ENCODE data around the gene COG8.

COG8 gene

DNA sequence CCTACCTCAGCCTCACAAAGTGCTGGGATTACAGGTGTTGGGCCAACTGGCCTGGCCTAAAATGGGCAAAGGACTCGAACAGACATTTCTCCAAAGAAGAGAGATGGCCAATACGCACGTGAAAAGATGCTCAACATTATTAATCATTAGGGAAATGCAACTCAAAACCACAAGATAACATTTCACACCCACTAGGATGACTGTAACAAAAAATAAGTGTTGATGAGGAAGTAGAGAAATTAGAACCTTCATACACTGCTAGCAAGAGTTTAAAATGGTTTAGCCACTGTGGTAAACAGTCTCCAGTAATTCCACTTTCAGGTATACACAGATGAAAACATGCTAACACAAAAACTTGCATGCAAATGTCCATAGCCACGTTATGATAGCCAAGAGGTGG is 6.6 kb upstream of the COG8 start:
- DNase-seq (ENCODE audit: low read depth), result no peak

DNA sequence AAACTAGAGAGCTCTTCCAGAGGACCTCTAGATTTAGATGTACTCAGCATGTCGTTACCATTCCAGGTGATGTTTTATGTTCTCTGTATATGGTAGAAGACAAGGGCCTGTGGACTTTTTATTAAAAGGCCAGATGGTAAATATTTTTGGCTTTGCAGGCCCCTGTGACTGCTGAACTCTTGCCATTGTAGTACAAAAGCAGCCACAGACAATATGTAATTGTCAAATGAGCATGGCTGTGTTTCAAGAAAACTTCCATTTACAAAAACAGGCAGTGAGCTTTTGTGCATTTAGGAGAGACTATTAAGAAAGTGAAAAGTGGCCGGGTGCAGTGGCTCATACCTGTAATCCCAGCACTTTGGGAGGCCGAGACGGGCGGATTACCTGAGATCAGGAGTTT is 4.8 kb upstream of the COG8 start:
- DNase-seq (ENCODE audit: low read depth), result no peak

DNA sequence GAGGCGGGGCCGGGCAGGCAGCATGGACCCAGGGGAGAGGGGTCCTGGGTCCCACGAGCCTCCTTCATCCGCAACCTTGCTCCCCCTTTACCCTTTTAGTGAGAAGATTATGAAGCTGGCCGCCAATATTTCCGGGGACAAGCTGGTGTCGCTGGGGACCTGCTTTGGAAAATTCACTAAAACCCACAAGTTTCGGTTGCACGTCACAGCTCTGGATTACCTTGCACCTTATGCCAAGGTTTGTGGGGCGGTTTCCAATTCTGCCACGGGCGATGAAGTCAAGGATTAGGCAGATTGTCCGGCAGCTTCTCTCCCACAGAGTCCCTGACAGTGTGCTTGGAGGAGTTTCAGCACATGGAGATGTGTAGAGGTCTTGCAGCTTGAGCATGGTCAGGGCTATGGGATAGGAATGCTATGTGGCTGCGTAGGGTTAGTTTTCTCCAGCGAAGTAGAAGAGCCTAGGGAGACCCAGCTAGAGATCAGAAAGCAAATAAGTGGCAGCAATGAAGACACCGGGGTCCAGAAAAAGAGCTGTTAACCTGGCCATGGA is 806 bp upstream of the COG8 start:
- no peak for DNase-seq (ENCODE audit: low read depth)

DNA sequence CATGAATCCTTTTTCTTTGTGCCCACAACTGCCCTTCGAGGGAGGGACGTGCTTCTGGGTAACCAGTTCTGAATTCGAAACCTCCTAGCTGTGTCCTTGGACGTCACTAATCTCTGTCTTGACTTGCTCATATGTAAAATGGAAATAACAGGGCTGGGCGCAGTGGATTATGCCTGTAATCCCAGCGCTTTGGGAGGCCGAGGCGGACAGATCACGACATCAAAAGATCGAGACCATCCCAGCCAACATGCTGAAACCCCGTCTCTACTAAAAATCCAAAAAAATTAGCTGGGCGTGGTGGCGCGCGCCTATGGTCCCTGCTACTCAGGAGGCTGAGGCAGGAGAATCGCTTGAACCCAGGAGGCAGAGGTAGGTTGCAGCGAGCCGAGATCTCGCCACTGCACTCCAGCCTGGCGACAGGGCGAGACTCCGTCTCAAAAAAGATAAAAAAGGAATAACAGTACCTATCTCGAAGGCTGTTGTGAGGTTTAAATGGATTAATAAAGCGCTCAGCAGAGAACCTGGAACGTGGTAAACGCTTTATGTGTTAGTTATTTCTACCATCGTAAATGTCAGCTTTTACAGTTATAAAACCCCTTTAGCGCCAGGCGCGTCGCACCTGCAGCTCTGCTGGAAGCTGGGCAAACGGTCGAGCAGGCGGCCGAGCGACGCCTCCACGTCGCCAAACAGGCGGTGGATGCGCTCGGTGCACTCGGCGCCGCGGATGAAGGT is 641 bp downstream of the COG8 start:
- DNase-seq (ENCODE audit: low read depth), result no peak

DNA sequence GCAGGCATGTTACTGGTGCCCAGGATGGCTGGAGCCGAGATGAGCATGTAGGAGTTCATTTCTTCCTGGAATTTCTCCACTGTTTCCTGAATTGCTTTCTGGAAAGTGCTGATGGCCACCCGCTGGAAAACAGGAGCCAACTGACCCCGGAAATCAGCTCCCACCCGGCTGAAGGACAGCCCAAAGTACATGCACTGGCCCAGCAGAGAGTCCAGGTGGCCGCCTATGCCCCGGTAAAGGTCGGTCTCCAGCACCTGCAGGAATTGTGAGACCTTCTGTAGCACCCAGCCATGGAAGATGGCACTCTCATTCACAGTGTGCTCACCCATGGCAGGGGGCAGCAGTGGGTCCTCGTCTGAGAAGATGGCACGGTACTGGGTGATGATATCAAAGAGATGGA is 4.7 kb downstream of the COG8 start:
- no peak for DNase-seq (ENCODE audit: low read depth)

DNA sequence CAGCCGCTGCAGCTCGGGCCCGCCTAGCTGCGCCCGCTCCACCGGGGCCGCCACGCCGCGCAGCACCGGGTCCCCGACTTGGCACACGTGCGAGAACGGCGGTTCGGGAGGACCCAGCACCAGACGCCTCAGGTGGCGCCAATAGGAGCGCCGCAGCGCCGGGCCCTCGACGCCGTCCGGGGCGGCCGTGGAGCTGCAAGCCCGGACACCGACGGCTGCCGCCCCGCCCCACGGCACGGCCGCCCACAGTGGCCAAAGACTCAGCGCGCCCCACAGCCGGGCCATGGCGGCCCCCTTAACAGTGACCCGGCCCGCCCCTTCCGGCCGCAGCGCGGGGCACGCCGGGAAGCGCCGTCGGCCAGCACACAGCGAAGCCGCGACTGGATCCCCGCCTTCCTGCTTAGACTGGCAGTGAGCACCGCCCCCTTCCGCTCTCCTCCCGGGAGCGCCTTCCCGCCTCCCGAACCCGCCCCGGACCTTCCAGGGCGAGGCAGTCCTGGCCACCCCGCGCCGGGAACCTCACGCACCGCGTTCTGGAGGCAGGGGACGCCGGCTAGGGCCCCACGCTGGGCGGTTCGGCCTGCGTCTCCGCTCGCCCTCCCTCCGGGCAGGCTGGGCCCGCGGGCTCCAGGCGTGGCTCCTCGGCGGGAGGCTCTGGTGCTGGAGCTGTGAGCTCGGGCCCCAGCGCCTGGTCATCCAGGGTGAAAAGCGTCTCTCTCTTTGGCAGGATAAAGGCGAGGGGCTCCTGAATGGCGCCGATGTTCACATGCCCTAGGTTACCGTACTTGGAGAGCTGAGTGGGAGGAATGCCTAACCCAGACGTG is 8.9 kb downstream of the COG8 start, which contains the start of gene PDF:
TSS of gene PDF (minus strand) at position 303 of the 824 bp plus-strand sequence. CDS start at position 285, 18 bp downstream.
- peak; percentile 82 for DNase-seq (ENCODE audit: low read depth)

DNA sequence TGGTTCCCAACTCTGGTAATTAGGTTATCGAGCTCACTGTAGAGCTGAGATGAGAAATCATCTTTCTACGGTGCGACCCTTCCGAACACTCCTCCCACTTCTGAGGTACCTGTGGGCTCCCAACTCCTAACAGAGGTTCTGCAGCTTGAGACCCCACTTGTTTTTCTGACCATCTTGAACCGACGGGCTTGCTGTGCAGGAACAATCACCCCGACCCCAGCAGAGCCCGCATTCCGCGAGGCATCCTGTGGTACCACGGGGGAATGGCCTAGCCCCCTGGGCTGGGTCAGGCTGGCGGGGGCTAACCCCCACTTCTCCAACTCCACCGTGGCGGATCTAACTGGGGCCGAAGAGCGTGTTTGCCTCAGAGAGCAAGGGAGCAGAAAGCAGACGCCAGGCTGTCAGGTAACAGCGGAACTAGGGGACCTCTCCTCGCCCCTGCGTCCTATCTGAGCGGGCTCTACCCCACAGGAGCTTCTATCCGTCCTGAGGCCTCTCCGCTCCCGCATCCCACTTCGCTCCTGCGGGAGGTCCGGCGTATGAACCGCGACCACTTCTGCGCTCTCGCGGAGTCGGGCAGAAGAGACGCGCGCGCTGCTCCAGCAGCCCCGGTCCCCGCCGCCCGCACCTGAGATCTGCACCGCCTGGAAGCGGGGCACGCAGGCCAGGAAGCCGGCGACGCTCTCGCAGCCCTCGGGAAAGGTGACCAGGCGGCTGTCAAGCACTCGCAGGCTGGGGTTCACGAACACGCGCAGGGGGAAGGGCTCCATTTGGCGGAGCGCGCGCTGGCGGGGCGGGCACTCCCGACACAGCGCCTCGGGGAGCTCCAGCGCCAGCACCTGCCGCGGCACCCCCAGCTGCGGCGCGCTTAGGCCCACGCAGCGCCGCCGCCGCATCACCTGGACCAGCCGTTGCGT is 9.7 kb downstream of the COG8 start:
- DNase-seq (ENCODE audit: low read depth), result peak; percentile 24

DNA sequence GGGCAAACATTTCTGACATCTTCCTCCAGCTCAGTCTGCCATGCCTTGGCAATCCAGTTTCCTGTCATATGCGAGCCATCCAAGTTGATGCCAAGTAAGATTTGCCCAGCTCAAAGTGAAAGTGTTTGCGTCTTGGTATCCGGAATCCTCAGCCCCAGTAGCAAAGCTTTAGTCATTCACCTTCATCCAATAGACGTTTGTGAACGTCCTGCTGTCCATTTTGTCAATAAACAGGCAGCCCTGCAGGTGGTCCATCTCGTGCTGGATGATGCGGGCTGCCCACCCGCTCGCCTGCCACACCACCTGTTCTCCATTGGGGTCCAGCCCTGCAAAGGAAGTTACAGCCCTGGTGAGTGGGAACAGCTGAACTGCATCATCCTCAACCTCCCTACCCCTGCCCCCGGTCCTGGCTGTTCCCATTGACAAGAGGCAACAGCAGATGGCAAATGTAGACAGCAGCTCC is 10.5 kb downstream of the COG8 start:
- DNase-seq (ENCODE audit: low read depth), result no peak

DNA sequence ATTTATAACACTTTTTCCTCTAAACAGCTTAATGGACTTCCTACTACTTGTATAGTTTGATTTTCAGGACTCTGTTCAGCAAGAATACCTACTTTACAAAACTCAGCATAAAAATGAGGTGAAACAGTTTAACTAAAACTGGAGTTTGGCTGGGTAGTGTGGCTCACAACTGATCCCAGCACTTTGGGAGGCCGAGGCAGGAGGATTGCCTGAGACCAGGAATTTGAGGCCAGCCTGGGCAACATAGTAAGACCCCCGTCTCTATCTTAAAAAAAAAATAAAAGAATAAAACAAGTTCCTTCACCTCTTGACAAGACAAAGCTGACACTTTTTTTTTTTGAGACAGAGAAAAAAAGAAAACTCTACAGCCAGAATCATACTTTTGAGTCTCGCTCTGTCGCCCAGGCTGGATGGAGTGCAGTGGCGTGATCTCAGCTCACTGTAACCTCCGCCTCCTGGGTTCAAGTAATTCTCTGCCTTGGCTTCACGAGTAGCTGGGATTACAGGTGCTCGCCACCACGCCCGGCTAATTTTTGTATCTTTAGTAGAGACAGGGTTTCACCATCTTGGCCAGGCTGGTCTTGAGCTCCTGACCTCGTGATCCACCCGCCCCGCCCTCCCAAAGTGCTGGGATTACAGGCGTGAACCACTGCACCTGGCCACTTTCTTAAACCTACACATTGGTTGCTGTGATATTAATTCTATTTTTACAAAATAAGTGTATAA is 11.6 kb downstream of the COG8 start:
- no peak for DNase-seq (ENCODE audit: low read depth)

DNA sequence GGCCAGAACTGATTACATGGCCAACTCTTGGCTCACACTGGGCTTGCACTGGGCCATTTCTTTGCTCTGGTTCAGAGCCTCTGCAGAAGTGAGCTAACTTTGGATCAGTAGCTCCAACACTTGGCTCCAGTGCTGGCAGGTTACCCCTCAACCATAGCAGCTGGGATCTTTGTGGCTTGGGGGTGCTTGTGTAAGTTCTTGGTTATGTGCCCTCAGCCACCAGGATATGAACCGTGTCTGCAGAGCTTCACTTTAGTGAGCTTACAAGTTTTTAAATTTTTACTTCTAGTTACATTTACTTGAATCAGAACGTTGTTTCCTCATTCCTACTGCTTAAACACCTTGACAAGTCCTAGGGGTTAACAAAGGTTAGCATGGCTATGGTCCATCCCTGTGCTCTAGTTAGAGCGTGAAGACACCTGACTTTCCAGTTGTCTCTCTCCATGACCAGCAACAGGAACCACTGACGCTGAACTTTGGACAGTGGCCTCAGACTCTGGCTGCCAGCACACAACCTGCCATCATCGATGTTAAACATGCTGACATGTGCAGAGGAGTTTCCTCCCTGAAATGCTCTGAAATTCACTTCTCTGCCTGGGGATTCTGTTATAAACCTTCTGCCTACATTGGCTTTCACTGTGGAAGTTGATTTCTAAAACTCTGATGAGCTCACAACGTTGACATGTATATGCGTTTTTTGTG is 13.0 kb downstream of the COG8 start:
- DNase-seq (ENCODE audit: low read depth), result no peak

DNA sequence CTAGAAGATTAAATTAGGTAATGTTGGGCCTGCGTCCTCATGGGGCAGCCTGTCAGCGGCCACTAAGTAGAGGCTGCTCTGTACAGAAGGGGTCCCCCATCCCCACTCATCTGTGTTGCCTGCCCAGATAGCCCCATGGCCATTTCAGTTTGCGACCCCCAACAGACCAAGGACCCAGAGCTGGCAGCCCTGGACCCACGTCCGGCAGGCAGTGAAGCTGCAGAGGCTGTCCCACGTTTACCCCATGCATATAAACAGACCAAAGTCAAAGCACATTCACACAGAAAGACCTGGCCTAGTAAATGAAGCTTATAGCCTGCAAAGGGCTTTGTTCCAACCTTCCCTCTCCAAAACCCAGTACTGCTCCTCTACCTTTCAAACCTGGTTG is 13.6 kb downstream of the COG8 start:
- no peak for DNase-seq (ENCODE audit: low read depth)

DNA sequence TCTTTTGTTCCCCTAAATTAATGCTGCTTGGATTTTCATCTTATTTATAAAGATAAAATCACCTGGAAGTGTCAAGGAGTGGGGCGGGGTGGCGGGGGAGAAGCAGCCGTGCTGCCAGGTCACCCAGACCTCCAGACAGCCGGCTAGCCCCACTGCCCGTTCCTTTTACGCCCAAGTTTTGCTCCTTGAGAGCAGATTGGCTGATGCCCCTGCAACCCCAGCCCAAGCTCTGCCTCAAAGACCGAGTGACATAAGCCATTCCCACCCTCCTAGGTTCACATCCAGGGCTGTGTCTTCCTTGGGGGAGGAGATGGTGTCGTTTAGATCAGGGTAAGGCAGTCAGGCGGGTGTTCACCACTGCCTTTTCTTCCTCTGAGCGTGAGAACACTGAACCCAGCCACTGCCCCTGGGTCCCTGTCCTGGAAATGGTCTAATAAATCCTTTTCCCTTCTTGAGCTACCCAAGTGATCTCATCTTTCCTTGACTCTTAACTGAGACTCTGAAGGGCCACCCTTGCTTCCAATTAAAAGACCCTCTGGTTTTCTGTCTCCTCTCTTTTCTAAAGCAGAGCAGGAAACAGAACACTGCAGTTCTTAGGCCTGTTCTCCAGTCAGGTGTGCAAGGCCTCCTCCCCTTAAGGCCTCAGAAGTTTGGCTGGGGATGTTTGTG is 14.6 kb downstream of the COG8 start:
- no peak for DNase-seq (ENCODE audit: low read depth)

DNA sequence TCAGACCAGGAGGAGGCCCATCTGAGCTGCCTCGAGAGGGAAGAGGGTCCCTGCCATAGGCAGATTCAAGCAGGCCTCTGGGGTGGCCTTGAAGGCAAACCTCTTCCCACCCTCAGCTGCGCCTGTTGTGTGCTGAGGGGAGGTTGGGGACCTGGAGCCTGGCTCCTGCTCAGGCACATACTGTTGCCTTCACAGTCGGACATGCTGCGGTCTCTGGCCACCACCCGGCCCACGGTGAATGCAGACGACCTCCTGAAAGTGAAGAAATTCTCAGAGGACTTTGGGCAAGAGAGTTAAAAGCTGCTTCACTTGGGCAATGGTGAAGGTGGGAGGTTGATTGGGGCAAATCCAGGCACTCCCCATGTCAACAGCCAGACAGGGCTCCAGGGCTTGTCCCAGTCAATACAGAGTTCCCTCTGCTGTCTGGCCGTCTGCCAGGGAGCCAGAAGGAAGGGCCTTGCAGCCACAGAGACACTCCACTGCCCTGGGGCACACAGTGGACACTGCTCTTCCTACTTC is 15.3 kb downstream of the COG8 start:
- DNase-seq (ENCODE audit: low read depth), result no peak

DNA sequence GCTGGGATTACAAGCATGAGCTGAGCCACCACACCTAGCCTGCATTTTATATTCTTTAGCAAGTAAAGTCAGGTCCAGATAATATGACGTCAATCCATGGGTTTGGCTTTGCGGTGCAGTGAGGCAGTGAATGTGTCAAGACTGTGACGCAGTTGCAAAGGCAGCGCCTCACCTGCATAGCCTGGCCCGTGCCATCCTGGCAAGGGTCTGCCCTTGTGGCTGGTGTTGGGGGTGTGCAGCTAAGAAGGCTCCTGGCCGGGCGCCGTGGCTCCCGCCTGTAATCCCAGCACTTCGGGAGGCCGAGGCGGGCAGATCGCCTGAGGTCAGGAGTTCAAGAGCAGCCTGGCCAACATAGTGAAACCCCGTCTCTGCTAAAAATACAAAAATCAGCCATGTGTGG is 15.9 kb downstream of the COG8 start:
- no peak for DNase-seq (ENCODE audit: low read depth)

DNA sequence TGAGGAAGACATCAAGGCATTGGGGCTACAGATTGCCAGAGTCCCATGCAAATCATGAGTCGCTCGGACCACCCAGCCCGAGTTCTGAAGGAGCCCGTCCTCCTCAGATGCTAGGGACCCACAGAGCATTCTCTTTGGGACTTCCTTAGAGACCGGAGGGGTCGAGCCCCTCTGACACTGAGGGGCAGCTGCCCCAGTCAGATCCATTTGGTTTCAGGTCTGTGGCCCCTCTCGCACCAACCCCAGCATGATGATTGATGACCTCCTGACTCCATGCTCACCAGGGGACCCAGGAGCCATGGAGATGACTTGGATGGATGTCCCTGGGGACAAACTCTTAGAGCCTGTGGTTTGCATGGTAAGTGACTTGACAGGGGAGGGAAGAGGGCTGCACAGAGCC is 17.0 kb downstream of the COG8 start:
- DNase-seq (ENCODE audit: low read depth), result no peak

DNA sequence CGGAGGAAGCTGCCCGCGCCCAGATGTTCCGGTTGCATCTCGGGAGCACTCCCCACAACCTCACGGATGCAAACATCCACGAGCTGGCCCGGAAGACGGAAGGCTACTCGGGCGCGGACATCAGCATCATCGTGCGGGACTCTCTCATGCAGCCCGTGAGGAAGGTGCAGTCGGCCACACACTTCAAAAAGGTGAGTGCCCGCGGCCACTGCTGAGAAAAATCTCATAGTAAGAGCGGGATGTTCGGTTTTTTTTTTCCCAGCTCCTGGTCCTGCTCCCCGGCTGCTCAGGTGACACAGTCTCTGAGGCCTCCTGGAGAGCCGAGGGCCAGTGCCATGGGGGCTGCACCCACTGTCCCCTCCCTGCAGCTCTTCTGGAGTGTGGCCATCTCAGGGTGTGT is 18.3 kb downstream of the COG8 start:
- DNase-seq (ENCODE audit: low read depth), result no peak

DNA sequence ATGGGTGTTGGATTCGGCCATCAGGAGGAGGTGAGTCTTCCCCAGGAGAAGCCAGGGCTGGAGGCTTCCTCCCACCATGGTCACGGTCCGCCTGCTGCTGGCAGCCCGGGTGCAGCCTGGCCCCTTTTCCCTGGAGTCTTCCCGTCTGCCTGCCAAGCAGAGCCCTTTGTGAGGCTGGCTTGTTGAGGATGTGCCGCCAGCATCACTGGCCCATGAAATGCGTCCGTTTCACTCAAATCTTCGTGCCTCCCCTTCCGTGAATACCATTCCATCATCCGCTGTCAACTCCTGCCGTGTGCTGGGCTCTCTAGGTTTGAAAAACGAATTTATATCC is 18.7 kb downstream of the COG8 start:
- no peak for DNase-seq (ENCODE audit: low read depth)

DNA sequence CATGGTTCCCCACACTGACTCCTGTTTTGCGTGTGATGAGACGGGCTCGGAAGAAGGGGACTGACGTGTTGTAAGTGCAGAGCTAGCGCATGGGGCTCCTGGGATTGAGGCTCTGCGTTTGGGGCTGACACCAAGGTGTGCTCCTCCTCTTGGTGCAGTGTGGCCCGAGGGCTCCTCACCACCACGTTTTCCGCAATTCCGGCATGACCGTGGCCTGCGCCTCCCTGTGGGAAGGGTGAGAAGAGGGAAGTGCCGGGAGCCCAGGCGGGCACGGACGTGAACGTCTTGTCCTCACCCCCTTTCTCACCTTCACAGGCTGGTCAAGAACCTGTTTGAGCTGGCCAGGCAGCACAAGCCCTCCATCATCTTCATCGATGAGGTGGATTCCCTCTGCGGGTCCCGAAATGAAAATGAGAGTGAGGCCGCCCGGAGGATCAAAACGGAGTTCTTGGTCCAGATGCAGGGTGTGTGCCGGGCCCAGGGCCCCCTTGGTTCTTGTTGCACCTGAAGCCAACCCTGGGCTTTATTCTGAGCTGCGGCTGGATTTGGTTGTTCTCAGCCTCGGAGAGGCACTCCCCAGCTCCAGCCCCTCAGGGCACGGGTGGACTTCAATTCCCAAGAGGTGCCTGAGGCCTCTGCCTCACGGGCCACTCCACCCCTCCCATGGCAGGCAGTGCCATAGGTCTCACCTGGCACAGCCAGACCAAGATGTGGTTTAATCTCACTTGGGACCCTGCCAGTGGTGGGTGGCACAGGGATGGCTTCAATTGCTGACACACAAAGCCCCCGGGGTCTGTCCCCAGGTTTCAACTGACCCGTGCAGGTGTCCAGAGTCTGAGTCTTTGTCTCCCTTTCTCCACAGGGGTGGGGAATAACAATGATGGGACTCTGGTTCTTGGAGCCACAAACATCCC is 19.3 kb downstream of the COG8 start:
- DNase-seq (ENCODE audit: low read depth), result no peak

DNA sequence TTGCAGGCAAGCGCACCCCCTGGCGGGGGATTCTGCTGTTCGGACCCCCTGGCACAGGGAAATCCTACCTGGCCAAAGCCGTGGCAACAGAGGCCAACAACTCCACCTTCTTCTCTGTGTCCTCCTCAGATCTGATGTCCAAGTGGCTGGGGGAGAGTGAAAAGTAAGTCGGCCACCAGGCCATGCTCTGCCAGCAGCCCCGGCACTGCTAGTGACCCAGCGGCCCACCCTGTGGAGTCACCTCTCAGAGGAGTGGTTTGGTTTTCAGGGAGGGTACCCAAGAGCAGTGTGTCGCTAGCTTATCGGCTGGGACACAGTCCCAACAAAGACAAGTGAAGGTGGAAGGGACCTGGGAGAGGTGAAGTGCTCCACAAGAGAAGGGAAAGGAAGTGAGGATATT is 20.0 kb downstream of the COG8 start:
- DNase-seq (ENCODE audit: low read depth), result no peak

Measured in stimulated activated CD8-positive, alpha-beta memory T cell treated with anti-CD3 and anti-CD28 coated beads, Interleukin-4, amount 100 ng/mL, for 24 hours (primary cell).